Measurements from ENCODE around the gene HRH2.
"Not testable (repeated sequence)": the region's sequence is repeated elsewhere in the genome, so short reads cannot be mapped to it uniquely, and the experiment has no call there.

Gene HRH2, protein sequence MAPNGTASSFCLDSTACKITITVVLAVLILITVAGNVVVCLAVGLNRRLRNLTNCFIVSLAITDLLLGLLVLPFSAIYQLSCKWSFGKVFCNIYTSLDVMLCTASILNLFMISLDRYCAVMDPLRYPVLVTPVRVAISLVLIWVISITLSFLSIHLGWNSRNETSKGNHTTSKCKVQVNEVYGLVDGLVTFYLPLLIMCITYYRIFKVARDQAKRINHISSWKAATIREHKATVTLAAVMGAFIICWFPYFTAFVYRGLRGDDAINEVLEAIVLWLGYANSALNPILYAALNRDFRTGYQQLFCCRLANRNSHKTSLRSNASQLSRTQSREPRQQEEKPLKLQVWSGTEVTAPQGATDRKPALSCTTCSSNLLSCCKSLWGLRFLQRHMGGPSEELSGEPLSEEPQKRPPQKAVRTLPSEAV

GRCh38 chr5:175657593-175658271 is at the start of gene HRH2:
Gene HRH2, plus strand, starts transcription at chr5:175658071. Its CDS starts 25,163 bp downstream, at chr5:175683234.
- peak; percentile 35 for DNase-seq

GRCh38 chr5:175609526-175609925 is 48.3 kb upstream of the HRH2 start:
- DNase-seq = no peak

DNA sequence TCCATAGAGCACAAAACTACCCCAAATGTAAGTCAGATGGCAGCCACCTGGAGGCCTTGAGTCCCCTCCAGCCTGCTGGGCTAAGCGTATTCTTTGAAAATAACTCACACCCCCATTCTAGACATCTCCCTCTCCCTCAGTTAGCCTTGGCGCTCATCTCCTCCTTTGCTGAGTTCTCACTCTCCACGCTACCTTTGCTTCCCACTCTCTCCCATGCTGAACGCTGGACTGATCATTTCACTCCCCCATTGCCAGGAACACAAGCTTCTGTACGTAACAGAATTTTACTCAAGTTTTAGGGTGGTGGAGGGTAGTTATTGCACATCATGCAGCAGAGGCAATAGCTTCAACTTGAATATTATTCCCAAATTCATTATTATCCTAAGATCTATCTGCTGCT is 47.5 kb upstream of the HRH2 start:
- DNase-seq = no peak

DNA sequence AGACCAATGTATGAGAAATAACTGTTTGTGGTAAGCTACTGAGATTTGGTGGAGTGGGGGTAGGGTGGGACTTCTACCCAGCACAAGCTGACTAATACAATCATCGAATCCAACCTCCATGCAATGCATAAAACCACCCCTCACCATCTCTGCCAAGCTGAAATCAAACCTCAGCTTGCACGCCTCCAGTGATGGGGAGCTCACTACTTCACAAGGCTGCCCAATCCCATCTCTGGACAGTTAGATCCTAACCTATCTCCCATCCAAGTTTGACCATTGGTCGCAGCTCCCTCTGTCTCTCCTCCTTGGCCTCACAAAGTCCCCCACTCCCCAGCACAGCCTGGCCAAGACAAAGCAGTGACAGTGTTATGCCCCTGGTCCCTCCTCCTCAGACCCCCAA is 47.0 kb upstream of the HRH2 start:
- DNase-seq = no peak

DNA sequence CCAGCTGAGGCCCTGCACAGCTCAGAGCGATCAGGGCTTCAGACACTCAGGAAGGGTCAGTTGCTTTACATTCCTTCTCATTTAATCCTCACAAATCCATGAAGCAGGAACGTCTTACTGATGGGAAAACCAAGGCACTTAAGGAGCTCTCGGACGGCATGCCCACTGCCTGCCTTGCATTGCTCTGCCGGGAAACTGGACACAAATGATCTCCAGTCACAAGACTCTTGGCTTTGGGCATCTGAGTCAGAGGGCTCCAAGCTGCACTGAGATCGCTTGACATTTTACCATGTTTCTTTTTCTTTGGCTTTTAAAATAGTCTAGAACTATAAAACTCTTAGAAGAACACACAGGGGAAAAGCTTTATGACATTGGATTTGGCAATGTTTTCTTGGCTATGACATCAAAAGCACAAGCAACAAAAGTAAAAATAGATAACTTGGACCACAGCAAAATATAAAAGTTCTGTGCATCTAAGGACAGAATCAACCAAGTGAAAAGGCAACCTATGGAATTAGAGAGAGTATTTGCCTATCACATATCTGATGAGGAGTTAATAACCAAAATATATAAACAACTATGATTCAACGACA is 43.6 kb upstream of the HRH2 start:
- no peak for DNase-seq

DNA sequence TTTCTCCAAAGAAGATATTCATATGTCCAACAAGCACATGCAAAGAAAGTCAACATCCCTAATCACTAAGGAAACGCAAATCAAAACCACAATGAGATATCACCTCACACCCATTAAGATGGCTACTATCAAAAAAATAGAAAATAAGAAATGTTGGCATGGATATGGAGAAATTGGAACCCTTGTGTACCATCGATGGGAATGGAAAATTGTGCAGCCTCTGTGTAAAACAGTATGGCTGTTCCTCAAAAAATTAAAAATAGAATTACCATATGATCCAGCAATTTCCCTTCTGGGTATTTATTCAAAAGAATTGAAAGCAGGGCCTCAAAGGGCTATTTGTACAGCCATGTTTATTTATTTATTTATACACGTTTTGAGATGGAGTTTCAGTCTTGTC is 43.0 kb upstream of the HRH2 start:
- no peak for DNase-seq

DNA sequence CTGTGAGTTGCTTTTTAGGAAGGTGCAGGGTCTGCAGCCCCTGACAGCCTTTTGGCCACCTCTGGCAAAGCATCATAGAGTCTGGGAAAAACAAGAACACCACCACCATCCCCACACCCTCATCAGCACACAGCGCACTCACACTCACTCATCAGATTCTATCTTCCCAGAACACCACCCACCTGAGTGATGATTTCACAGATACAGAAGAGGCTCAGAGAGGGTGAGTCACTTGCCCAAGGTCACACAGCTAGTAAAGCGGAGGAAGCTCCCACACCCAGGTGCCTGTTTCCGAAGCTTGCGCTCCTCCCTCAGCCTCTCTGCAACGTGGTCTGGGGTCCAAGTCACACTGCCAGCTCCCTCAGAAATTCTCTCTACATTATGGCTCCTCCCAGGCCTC is 41.8 kb upstream of the HRH2 start:
- no peak for DNase-seq

GRCh38 chr5:175616527-175616926 is 41.3 kb upstream of the HRH2 start:
- DNase-seq = not testable (repeated sequence)

DNA sequence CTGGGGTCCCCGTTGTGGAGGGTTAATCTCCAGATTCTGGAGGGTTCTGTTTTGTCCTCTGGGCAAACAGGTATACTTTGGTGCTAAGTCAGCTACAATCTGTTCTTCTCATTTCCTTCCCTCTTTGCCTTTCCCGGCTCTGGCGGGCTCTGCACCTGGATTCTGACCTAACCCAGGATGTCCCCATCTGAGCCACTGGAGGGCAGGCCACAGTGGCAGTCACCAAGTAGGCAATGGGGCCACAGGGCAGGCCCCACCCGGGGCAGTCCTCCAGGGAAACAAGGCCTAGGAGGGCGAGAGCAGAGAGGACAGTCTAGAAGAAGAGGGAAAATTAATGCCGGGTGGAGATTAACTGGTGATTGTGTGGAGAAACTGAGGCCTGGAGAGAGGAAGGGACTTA is 40.4 kb upstream of the HRH2 start:
- DNase-seq = no peak

DNA sequence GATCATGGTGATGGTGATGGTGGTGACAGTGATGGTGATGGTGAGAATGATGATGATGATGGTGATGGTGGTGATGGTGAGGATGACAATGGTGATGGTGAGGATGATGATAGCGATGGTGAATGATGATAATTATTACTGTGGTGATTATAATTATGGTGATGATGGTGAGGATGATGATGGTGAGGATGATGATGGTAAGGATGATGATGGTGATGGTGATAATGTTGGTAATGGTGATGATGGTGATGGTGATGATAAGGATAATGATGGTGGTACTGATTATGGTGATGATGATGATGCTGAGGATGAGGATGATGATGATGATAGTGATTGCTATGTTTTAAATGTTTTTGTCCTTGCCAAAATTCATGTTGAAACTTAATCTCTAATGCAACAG is 37.3 kb upstream of the HRH2 start:
- DNase-seq = no peak

DNA sequence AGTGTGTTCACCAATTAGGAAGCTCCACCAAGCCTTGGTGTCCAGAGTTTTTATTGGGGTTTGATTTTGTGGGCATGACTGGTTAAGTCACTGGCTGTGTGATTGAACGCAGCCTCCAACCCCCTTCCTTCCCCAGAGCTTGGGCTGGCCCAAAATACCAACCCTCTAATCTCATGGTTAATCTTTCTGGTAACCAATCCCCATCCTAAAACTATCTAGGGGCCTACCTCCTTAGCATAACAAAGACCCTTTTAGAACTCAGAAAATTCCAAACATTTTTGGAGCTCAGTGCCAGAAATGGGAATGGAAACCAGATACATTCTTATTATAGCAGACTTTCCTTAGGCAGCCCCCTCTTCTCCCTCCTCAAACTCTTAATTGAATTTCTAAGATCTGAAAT is 35.9 kb upstream of the HRH2 start:
- DNase-seq = no peak

GRCh38 chr5:175623088-175623487 is 34.8 kb upstream of the HRH2 start:
- no peak for DNase-seq

DNA sequence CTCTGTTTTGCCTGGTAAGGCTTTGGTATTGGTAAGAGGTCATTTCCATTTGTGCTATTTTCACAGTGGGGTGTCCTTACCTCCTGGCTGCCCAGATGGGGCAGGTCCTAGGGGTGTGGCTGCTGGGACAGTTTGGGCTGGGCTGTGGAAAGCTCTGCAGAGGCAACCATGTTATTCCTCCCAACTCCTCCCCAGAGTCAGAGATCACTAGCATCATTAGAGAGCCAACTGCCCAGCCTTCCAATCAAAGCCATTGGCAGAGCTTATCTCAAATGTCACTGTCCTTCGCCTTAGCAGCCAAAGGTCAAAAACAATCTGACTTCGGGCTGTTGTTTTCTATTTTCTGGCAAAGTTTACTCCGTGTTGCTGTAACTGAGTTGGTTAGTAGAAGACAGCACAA is 33.6 kb upstream of the HRH2 start:
- DNase-seq = no peak

GRCh38 chr5:175627005-175627404 is 30.9 kb upstream of the HRH2 start:
- DNase-seq = no peak

DNA sequence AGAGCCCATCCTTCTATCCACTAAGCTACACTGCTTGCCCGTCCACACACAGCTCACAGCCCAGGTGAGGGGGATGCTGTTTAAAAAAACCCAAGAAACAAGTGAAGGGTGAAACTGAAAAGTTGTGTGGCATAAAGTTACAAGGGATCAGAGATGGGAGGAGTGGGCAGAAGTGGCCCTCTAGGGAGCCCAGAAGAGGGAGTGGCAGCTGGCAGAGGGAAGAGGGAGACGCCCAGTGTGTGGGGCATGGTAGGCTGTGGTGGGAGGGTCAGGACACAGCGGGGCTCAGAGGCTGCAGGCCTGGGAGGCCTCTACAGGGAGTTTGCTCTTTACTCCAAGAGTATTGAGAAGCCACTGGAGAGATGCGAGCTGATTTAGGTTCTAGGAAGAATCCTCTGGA is 30.1 kb upstream of the HRH2 start:
- no peak for DNase-seq

DNA sequence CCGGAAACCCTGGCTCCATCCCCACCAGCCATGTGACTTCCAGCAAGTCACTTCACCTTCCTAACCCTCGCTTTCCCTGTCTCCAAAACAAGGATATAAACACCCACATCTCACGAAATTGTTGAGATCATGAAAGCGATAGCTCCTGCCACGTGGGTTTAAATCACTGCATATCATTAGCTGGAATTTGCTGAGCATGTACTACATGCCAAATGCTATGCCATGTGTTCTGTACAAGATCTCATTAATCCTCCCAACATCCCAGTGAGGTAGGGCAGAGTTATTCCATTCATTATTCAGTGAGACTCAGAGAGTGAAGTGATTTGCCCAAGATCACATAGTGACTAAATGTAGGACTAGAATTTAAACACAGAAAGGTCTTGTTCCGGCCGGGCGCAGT is 29.2 kb upstream of the HRH2 start:
- DNase-seq = no peak

DNA sequence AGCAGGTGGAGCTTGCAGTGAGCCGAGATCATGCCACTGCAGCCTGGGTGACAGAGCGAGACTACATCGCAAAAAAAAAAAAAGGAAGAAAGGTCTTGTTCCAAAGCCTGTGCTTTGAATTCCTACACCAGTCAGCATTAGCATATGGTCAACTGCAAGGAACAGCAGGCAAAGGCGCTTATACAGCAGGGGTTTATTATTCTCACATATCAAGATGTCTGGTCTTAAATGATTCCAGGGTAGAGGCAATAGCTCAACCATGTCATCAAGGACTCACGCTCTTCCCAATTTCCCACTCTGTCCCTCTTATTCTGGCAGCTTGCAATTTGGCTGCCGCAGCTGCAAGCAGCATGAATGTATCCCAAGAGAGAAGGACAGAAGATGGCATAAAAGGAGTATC is 28.6 kb upstream of the HRH2 start:
- DNase-seq = no peak

DNA sequence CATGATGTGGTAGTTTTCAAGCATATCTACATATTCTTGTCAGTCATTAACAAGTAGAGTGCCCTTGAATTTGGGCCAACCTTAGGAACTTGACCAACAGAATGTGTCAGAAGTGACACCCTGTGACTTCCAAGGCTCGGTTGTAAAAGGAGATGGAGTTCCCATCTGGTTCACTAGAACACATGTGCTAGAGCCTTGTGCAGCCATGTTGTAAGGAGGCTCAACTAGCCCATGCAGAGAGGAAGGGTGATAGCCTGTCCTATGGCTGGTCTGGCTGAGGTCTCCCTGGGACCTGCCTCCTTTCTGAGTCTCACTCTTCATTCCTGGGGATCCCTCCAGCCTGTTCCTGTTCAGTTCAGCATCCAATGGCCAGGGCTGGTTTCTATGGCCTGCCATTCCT is 28.1 kb upstream of the HRH2 start:
- DNase-seq = no peak

DNA sequence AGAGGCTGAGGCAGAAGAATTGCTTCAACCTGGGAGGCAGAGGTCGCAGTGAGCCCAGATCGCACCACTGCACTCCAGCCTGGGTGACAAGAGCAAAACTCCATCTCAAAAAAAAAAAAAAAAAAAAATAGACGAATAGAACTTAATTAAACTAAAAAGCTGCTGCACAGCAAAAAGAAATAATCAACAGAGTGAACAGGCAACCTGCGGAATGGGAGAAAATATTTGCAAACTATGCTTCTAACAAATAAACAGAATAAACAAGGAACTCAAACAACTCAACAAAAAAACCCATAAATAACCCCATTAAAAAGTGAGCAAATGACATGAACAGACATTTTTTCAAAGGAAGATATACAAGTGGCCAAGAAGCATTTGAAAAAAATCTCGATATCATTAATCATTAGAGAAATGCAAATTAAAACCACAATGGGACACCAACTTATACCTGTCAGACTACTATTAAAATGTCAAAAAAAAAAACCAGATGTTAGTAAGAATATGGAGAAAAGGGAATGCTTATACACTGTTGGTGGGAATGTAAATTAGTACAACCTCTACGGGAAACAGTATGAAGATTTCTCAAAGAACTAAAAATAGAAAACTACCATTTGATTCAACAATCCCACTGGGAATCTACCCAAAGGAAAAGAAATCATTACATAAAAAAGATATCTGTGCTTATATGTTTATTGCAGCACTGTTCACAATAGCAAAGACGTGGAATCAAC is 21.9 kb upstream of the HRH2 start:
- DNase-seq = no peak

DNA sequence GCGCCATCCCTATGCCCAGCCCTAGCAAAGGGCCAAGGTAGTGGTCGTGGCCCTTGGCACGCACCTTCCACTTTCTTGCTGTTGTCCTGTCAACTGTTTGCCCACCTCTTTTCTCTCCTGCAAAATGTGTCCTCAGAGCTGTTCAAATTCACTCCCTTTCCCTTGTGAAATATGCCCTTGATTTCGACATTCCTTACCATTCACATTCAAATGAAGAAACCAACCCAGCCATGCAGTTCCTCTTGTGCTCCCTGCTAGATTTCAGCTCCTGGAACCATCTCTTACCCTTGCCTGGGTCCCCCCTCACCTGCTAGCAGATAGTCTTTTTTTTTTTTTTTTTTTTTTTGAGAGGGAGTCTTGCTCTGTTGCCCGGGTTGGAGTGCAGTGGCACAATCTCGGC is 19.6 kb upstream of the HRH2 start:
- no peak for DNase-seq

GRCh38 chr5:175640106-175640775 is 17.6 kb upstream of the HRH2 start:
- no peak for DNase-seq

- DNase-seq = no peak
These were observed 14.9 kb upstream of the HRH2 start for GRCh38 chr5:175642998-175643397.

DNA sequence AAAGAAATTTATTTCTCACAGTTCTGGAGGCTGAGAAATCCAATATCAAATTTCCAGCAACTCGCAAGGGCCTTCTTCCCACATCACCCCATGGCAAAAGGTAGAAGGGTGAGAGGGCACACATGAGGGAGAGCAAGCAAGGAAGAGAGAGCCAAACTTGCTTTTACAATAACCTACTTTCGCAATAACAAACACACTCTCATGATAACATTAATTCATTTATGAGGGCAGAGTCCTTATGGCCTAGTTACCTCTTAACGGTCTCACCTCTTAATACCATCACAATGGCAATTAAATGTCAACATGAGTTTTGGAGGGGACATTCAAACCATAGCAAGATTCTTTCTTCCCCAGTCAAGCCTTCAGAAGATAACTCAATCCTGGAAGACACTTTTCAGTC is 11.6 kb upstream of the HRH2 start:
- DNase-seq = no peak
